Ovary (tissue), 9 donors: ENCODE data around the gene GPR158. TPM values are rescaled to one million over a fixed set of nuclear protein-coding genes. Genes with fewer than 3 reads are reported as not detected.
"Not testable (repeated sequence)": the region's sequence is repeated elsewhere in the genome, so short reads cannot be mapped to it uniquely, and the experiment has no call there.

Experiments used
- DNase-seq, 5 donors: peaks; one replicate each; pipeline ENCODE4 v3.0.0-alpha.2; 2019 to 2020
- H3K27ac ChIP-seq, 2 donors: fragments of 200-600 bp; one replicate each; pipeline versions ENCODE4 v1.5.1 to v1.8.0; 2019 to 2022
- H3K27me3 ChIP-seq: fragments of 200-600 bp; one replicate; pipeline ENCODE4 v1.8.0; 2022
- H3K36me3 ChIP-seq: fragments of 200-600 bp; sonication (generic); one replicate; pipeline ENCODE4 v1.5.1; 2019
- H3K4me1 ChIP-seq: one replicate; pipeline ENCODE4 v1.8.1; 2013; ENCODE audit warnings: mild to moderate bottlenecking, moderate library complexity; ENCODE audit not compliant: insufficient read depth
- H3K4me3 ChIP-seq: fragments of 200-600 bp; sonication (generic); one replicate; pipeline ENCODE4 v1.5.1; 2017
- H3K9me3 ChIP-seq, 2 donors: fragments of 200-600 bp in 1 of 2; sonication (generic) in 1 of 2; one replicate each; pipeline versions ENCODE4 v1.5.1 to v1.8.1; 2013 to 2019; ENCODE audit warnings: mild to moderate bottlenecking in 1 of 2, moderate library complexity in 1 of 2
- CTCF ChIP-seq, 3 donors: fragments of 450-650 bp in 2 of 3; fragments of 200-600 bp in 1 of 3; IDR thresholded peaks; one replicate each; pipeline versions ENCODE4 v1.5.1 to v1.8.0; 2016 to 2022; ENCODE audit warnings: antibody characterized with exemption in 3 of 3, mild to moderate bottlenecking in 1 of 3
- EP300 ChIP-seq: sonication (generic); formaldehyde crosslinking; IDR thresholded peaks from one replicate; pipeline ENCODE4 v1.6.1; 2017; ENCODE audit warnings: antibody characterized with exemption
- POLR2A ChIP-seq: fragments of 450-650 bp; IDR thresholded peaks from one replicate; pipeline ENCODE4 v1.6.1; 2017; ENCODE audit warnings: antibody characterized with exemption, mild to moderate bottlenecking, moderate library complexity
- WGBS, 3 donors: extraction: QIAGEN DNeasy Blood & Tissue Kit in 1 of 3; methylation state at CpG; one replicate each; pipeline versions ENCODE4 v1.1.5 to v1.1.7; 2013 to 2017; 5-methylcytosine and 5-hydroxymethylcytosine counted together
- intact Hi-C, 4 donors: fragments of 100-400 bp; cut with DNase I; formaldehyde crosslinking; loops; one replicate each; pipeline versions ENCODE4 v1.11.0 to v1.15.1; 2022 to 2023
- polyA plus RNA-seq, 2 donors: library from polyadenylated mRNA; stranded (reverse); fragments of 200-250 nt in 1 of 2; fragments of 350-450 nt in 1 of 2; fragmentation: Illumina TruSeq in 1 of 2; extraction: RNeasy Lipid Tissue Mini Kit (QIAGEN cat#74804) in 1 of 2; gene quantifications; one replicate each; pipeline ENCODE4 v1.2.3, GENCODE V29; 2013 to 2014
- total RNA-seq, 7 donors: library from RNA; depleted of rRNA in 2 of 7; stranded (reverse); fragments of >200 nt in 2 of 7; fragmentation: NEBNext Ultra II Directional in 3 of 7; extraction: Animal tissue kit (Norgen Biotek cat#: 25700) in 3 of 7; gene quantifications; one replicate each; pipeline versions ENCODE4 v1.1.0 to v1.2.4, GENCODE V29; 2016 to 2023
- donor health status: DM: no; HTN: no; CAD: no; lungs with moderate emphysema.
- donor health status: DM: no; HTN: no; CAD: no.
- donor health status: Bipolar disorder and iron deficiency.
- donor health status: DM: yes; HTN: yes; CAD: no.
- donor health status: DM: no; HTN: no; CAD: no.
- donor health status: DM: yes; HTN: yes; CAD: no.

Gene GPR158
- total and polyA plus RNA-seq, 9 donors, result 0.10 to 0.47 (median 0.17) TPM; not detected in 1

GRCh38 chr10:25297466-25297865 is 122.7 kb downstream of the GPR158 start:
- no peak for DNase-seq
- Histone ChIP-seq H3K4me1 (no peaks in the 10 kb centered on the region), H3K27ac (no peak overlapping the region), H3K27me3 (no peaks in the 10 kb centered on the region), H3K4me3 (no peak overlapping the region), H3K9me3 (no peaks in the 10 kb centered on the region), H3K36me3 (no peaks in the 10 kb centered on the region)
- WGBS, 3 donors, result 36 to 56% (median 37%) methylated on average over 4 of the region's 4 CpGs
- intact Hi-C loops, result no loop called here
- TF ChIP-seq CTCF (IDR thresholded peaks at IDR 0.05), result no peak

GRCh38 chr10:25300073-25300472 is 125.3 kb downstream of the GPR158 start:
- Histone ChIP-seq H3K36me3 (no peaks in the 10 kb centered on the region), H3K27me3 (no peaks in the 10 kb centered on the region), H3K27ac (no peak overlapping the region), H3K4me3 (no peak overlapping the region), H3K4me1 (no peaks in the 10 kb centered on the region), H3K9me3 (no peaks in the 10 kb centered on the region)
- intact Hi-C loops, result no loop called here
- WGBS, 3 donors, result 33 to 67% (median 65%) methylated on average over 2 of the region's 2 CpGs
- DNase-seq, result no peak
- TF ChIP-seq CTCF (IDR thresholded peaks at IDR 0.05), result no peak
- no peak for TF ChIP-seq EP300
- no peak for TF ChIP-seq POLR2A

GRCh38 chr10:25304606-25305005 is 129.8 kb downstream of the GPR158 start:
- Histone ChIP-seq H3K4me1 (no peaks in the 10 kb centered on the region), H3K27me3 (no peaks in the 10 kb centered on the region), H3K9me3 (no peaks in the 10 kb centered on the region), H3K27ac (no peak overlapping the region), H3K4me3 (no peak overlapping the region), H3K36me3 (no peaks in the 10 kb centered on the region)
- 61 to 74% (median 70%) methylated on average over 4 of the region's 4 CpGs for WGBS, 3 donors
- DNase-seq, result no peak
- no peak for TF ChIP-seq POLR2A
- TF ChIP-seq EP300, result no peak
- no peak for TF ChIP-seq CTCF (IDR thresholded peaks at IDR 0.05)
- intact Hi-C loops, result no loop called here

GRCh38 chr10:25306386-25306785 is 131.6 kb downstream of the GPR158 start:
- intact Hi-C loops, result no loop called here
- 58 to 78% (median 65%) methylated on average over 1 of the region's 1 CpG for WGBS, 3 donors
- Histone ChIP-seq H3K27me3 (no peaks in the 10 kb centered on the region), H3K4me3 (no peak overlapping the region), H3K9me3 (no peaks in the 10 kb centered on the region), H3K36me3 (no peaks in the 10 kb centered on the region), H3K27ac (no peak overlapping the region), H3K4me1 (no peaks in the 10 kb centered on the region)
- TF ChIP-seq CTCF (IDR thresholded peaks at IDR 0.05) (no peak), EP300 (no peak), POLR2A (no peak)
- no peak for DNase-seq

- H3K4me1 ChIP-seq, result no peaks in the 10 kb centered on the region
- TF ChIP-seq POLR2A, result no peak
- TF ChIP-seq CTCF (IDR thresholded peaks at IDR 0.05), result no peak
- TF ChIP-seq EP300, result no peak
- H3K27me3 ChIP-seq, result no peaks in the 10 kb centered on the region
- H3K4me3 ChIP-seq, result no peak overlapping the region
- H3K36me3 ChIP-seq, result no peaks in the 10 kb centered on the region
- no peaks in the 10 kb centered on the region for H3K9me3 ChIP-seq
- intact Hi-C loops, result no loop called here
- no peak for DNase-seq
- H3K27ac ChIP-seq, result no peak overlapping the region
- WGBS, 3 donors, result 44 to 61% (median 57%) methylated on average over 2 to 3 of the region's 3 CpGs
These were observed 133.5 kb downstream of the GPR158 start for GRCh38 chr10:25308278-25308677.

GRCh38 chr10:25317596-25318211 is 142.9 kb downstream of the GPR158 start:
- H3K27me3 ChIP-seq, H3K36me3 ChIP-seq, intact Hi-C loops, H3K9me3 ChIP-seq, H3K4me1 ChIP-seq, H3K27ac ChIP-seq, H3K4me3 ChIP-seq, DNase-seq: not testable (repeated sequence)
- WGBS, 3 donors, result 75 to 91% (median 76%) methylated on average over 8 to 9 of the region's 9 CpGs
